LNCAP (cell line): Measurements from ENCODE around the gene CHURC1.

Experiments used
- CTCF ChIP-seq: fragments of 450-650 bp; IDR thresholded peaks from 2 replicates; pipeline ENCODE4 v1.5.1; 2017; ENCODE audit warnings: mild to moderate bottlenecking

CHURC1 gene

GRCh38 chr14:64965356-64966000, 51.2 kb downstream of the CHURC1 start:
- no peak for TF ChIP-seq CTCF

- no peak for TF ChIP-seq CTCF
Measured at GRCh38 chr14:64966976-64967375, 52.7 kb downstream of the CHURC1 start.

- TF ChIP-seq CTCF, result no peak
Measured at GRCh38 chr14:64968167-64968566, 53.9 kb downstream of the CHURC1 start.

- TF ChIP-seq CTCF, result no peak
Measured at GRCh38 chr14:64968651-64969050, 54.4 kb downstream of the CHURC1 start.

- TF ChIP-seq CTCF, result no peak
Measured at GRCh38 chr14:64970041-64970440, 55.8 kb downstream of the CHURC1 start.

GRCh38 chr14:64970776-64971477, 56.7 kb downstream of the CHURC1 start:
- no peak for TF ChIP-seq CTCF

GRCh38 chr14:64971491-64971942, 57.3 kb downstream of the CHURC1 start:
- TF ChIP-seq CTCF, result no peak
